Thyroid gland (tissue), 4 donors: ENCODE data around the gene ZSCAN25.

Experiments
- CTCF ChIP-seq, 6 experiments: fragments of 200-600 bp in 3 of 6; fragments of 450-650 bp in 3 of 6; sonication (generic) in 3 of 6; IDR thresholded peaks; one replicate each; pipeline ENCODE4 v1.5.1; 2016 to 2019; ENCODE audit warnings: antibody characterized with exemption in 6 of 6, mild to moderate bottlenecking in 2 of 6, inconsistent platforms in 1 of 6, moderate library complexity in 1 of 6
- POLR2A ChIP-seq, 2 donors: fragments of 450-650 bp; IDR thresholded peaks; one replicate each; pipeline ENCODE4 v1.6.1; 2017; ENCODE audit warnings: antibody characterized with exemption in 2 of 2, mild to moderate bottlenecking in 2 of 2, moderate library complexity in 1 of 2

GRCh38 chr7:99619571-99620130 is 2.9 kb downstream of the ZSCAN25 start:
- TF ChIP-seq CTCF (IDR thresholded peaks at IDR 0.05), result no peak
- TF ChIP-seq POLR2A (IDR thresholded peaks at IDR 0.05), result no peak
